Endothelial cell of umbilical vein (primary cell): ENCODE results near the gene SLC35B2. TPM values are rescaled to one million over a fixed set of nuclear protein-coding genes. Genes with fewer than 3 reads are reported as not detected.

ENCODE experiments used
- BruUV-seq: library from RNA; stranded (reverse); fragments of 400-500 nt; replicated peaks from 2 replicates; lab custom pipeline; 2021; lab: Mats Ljungman, UMichigan
- CTCF ChIA-PET: fragments of 300-600, 350-600 bp; sonication (Branson Sonifier 250); formaldehyde crosslinking; loops from one replicate; lab custom pipeline; 2021; ENCODE audit warnings: antibody characterized with exemption, inconsistent platforms; lab: Charles Lee
- POLR2A ChIA-PET: fragments of 300-600, 350-600 bp; sonication (Branson Sonifier 250); formaldehyde crosslinking; loops from one replicate; lab custom pipeline; 2021; ENCODE audit warnings: antibody characterized with exemption, inconsistent platforms; lab: Charles Lee
- DNase-seq: peaks from one replicate; pipeline ENCODE4 v3.0.0-alpha.2; 2011; ENCODE audit warnings: low read depth, low spot score
- FAIRE-seq: peaks from 2 replicates; lab custom pipeline; 2011; peaks lifted over from hg19 to GRCh38; lab: Jason Lieb, UNC
- H2AFZ ChIP-seq: 2 replicates; pipeline ENCODE4 v1.6.0; 2012; ENCODE audit warnings: low read depth, low read length, control low read depth, inconsistent platforms
- H3K27ac ChIP-seq: 2 replicates; pipeline ENCODE4 v1.5.1; 2011; ENCODE audit warnings: low read depth, mild to moderate bottlenecking, control low read depth, low read length, moderate library complexity; ENCODE audit not compliant: insufficient read depth
- H3K27me3 ChIP-seq, 2 experiments: 2 replicates each; pipeline versions ENCODE4 v1.6.0 to v1.6.1; 2011; ENCODE audit warnings: low read length in 2 of 2, mixed read lengths in 1 of 2; ENCODE audit not compliant: control insufficient read depth in 2 of 2, insufficient read depth in 2 of 2
- H3K36me3 ChIP-seq, 2 experiments: 2 replicates in 1 of 2; 3 replicates in 1 of 2; pipeline ENCODE4 v1.5.1; 2011; ENCODE audit warnings: low read length in 2 of 2, mild to moderate bottlenecking in 1 of 2, moderate library complexity in 1 of 2; ENCODE audit not compliant: control insufficient read depth in 2 of 2, insufficient read depth in 2 of 2; ENCODE audit errors: extremely low read depth in 1 of 2
- H3K4me1 ChIP-seq: 3 replicates; pipeline ENCODE4 v1.5.1; 2011; ENCODE audit warnings: mild to moderate bottlenecking, low read length; ENCODE audit not compliant: control insufficient read depth, insufficient read depth; ENCODE audit errors: extremely low read depth
- H3K4me2 ChIP-seq: 2 replicates; pipeline ENCODE4 v1.6.1; 2011; ENCODE audit warnings: low read length, control low read depth, mixed read lengths; ENCODE audit not compliant: insufficient read depth
- H3K4me3 ChIP-seq, 3 experiments: fragments of 200-600 bp in 1 of 3; sonication (generic), shearing (Covaris generic) in 1 of 3; replicated peaks in 1 of 3; 2 replicates each; pipeline ENCODE4 v1.5.1; 2011 to 2016; ENCODE audit warnings: control low read depth in 3 of 3, low read length in 3 of 3, mild to moderate bottlenecking in 2 of 3, inconsistent platforms in 1 of 3, low read depth in 1 of 3, moderate library complexity in 1 of 3; ENCODE audit not compliant: insufficient read depth in 1 of 3
- H3K79me2 ChIP-seq: 2 replicates; pipeline ENCODE4 v1.6.0; 2012; ENCODE audit warnings: low read length, inconsistent platforms; ENCODE audit not compliant: control insufficient read depth, insufficient read depth
- H3K9ac ChIP-seq: replicated peaks from 2 replicates; pipeline ENCODE3; 2011; ENCODE audit warnings: low read length, control low read depth; ENCODE audit not compliant: insufficient read depth; ENCODE audit errors: extremely low read depth
- H3K9me1 ChIP-seq: replicated peaks from 3 replicates; pipeline ENCODE4 v1.6.0; 2011; ENCODE audit warnings: mild to moderate bottlenecking, low read length; ENCODE audit not compliant: control insufficient read depth, insufficient read depth; ENCODE audit errors: extremely low read depth
- H3K9me3 ChIP-seq: replicated peaks from 2 replicates; pipeline ENCODE4 v1.5.1; 2012; ENCODE audit warnings: low read length, inconsistent platforms; ENCODE audit not compliant: control insufficient read depth, insufficient read depth
- H4K20me1 ChIP-seq: replicated peaks from 2 replicates; pipeline ENCODE3; 2011; ENCODE audit warnings: mild to moderate bottlenecking, low read length; ENCODE audit not compliant: control insufficient read depth, insufficient read depth; ENCODE audit errors: extremely low read depth
- CTCF ChIP-seq, 2 donors: IDR thresholded peaks; 1 replicate in 1 of 2; 2 replicates in 1 of 2; pipeline ENCODE4 v1.5.1; 2011; ENCODE audit warnings: low read length in 2 of 2, mild to moderate bottlenecking in 2 of 2, moderate library complexity in 2 of 2, control low read depth in 1 of 2, inconsistent platforms in 1 of 2, low read depth in 1 of 2; ENCODE audit not compliant: insufficient read depth in 1 of 2; ENCODE audit errors: extremely low read depth in 1 of 2
- MAX ChIP-seq: IDR thresholded peaks from 2 replicates; pipeline ENCODE4 v1.6.1; 2011; ENCODE audit not compliant: insufficient read depth, insufficient read length
- MYC ChIP-seq: IDR thresholded peaks from one replicate; pipeline ENCODE4 v1.6.1; 2011; ENCODE audit warnings: mild to moderate bottlenecking, low read depth, low read length
- POLR2A ChIP-seq: IDR thresholded peaks from 2 replicates; pipeline ENCODE4 v1.6.1; 2012; ENCODE audit warnings: low read depth, mild to moderate bottlenecking, control low read depth, low read length
- POLR2AphosphoS5 ChIP-seq: IDR thresholded peaks from 2 replicates; pipeline ENCODE4 v1.6.1; 2012; ENCODE audit warnings: low read depth, mild to moderate bottlenecking, control low read depth, low read length, moderate library complexity; ENCODE audit not compliant: insufficient read depth
- dilution Hi-C: fragments of 300-500 bp; cut with MboI; formaldehyde crosslinking; loops from one replicate; pipeline ENCODE4 v1.15.0; 2019; ENCODE audit warnings: low sequenced_read_pairs; ENCODE audit not compliant: extremely low pct_ligation_motif_present
- intact Hi-C: fragments of 100-400 bp; cut with micrococcal nuclease; formaldehyde crosslinking; loops from one replicate; pipeline ENCODE4 v1.10.0; 2022
- polyA plus RNA-seq, 4 experiments: library from polyadenylated mRNA; depleted of rRNA in 3 of 4; stranded (reverse) in 3 of 4; unstranded in 1 of 4; fragments of >200 nt; gene quantifications; 2 replicates each; pipeline versions ENCODE4 v1.2.1 to v1.2.3, GENCODE V29; 2011 to 2012; ENCODE audit warnings: missing spikeins in 1 of 4
- total RNA-seq: library from RNA; stranded (reverse); gene quantifications from 2 replicates; pipeline ENCODE4 v1.2.3, GENCODE V29; 2021

SLC35B2 gene
- total and polyA plus RNA-seq, 2 donors (not counting 3 experiments of a cell fraction or from before 2014, with no cell fraction given) = 53.4 to 112 TPM

GRCh38 chr6:44223319-44224028 is 33.9 kb downstream of the SLC35B2 start, which contains the start of gene SLC29A1:
TSS of gene SLC29A1 (plus strand) at chr6:44223595. CDS start at chr6:44227314, 3,719 bp downstream.
- POLR2A ChIA-PET = interaction anchor here (0.6 to 5.3 kb wide), 4 partner anchors 11 to 47 kb away, joined by 3 to 34 read pairs (median 4); partner anchors contain the start of gene HSP90AB1
- Histone ChIP-seq H3K9me1 (no peaks in the 10 kb centered on the region), H3K27ac (peak within 1 kb of the TSS; percentile 97), H3K9me3 (no peaks in the 10 kb centered on the region), H3K4me1 (peaks cover 57% of the 10 kb centered on the region), H3K4me3 (peak within 1 kb of the TSS; percentile 56 to 82 (median 72)), H3K27me3 (no peaks in the 10 kb centered on the region), H2AFZ (no peak within 1 kb of the TSS), H3K9ac (peak within 1 kb of the TSS; percentile 63), H3K4me2 (peak within 1 kb of the TSS; percentile 86), H3K79me2 (peaks cover 74% of the 10 kb centered on the region), H3K36me3 (peaks cover 0 to under 1% of the 10 kb centered on the region in 2 experiments), H4K20me1 (no peaks in the 10 kb centered on the region)
- BruUV-seq = no TSS peak
- FAIRE-seq (peak; percentile 38), DNase-seq (peak; percentile 66)
- CTCF ChIA-PET = interaction anchor here (1.0 to 9.2 kb wide), 11 partner anchors 11 to 127 kb away, joined by 3 to 91 read pairs (median 7); partner anchors contain the start of gene HSP90AB1
- intact Hi-C loops = no loop called here
- dilution Hi-C loops = no loop called here
- TF ChIP-seq MYC = peak; percentile 43
- no peak for TF ChIP-seq MAX
- peak; percentile 78 for TF ChIP-seq POLR2AphosphoS5
- TF ChIP-seq CTCF (IDR thresholded peaks at IDR 0.05; ENCODE audit: extremely low read depth in 1 of 2, insufficient read depth in 1 of 2, low read depth in 1 of 2, low read length in 2 of 2) = peak in 1 of 2 donors; percentile 30
- TF ChIP-seq POLR2A = peak; percentile 71
